Forelimb muscle (tissue), 1 donor: ENCODE data around the gene ADCK1. TPM values are rescaled to one million over a fixed set of nuclear protein-coding genes. Genes with fewer than 3 reads are reported as not detected.
"Not testable (repeated sequence)": the region's sequence is repeated elsewhere in the genome, so short reads cannot be mapped to it uniquely, and the experiment has no call there.

ENCODE experiments used
- DNase-seq: peaks from one replicate; pipeline ENCODE4 v3.0.0-alpha.2; 2013; ENCODE audit warnings: low read depth
- polyA plus RNA-seq: library from polyadenylated mRNA; unstranded; fragments of 120-200 nt; gene quantifications from one replicate; pipeline ENCODE4 v1.2.1, GENCODE V29; 2013; ENCODE audit not compliant: insufficient read length

Gene ADCK1
- polyA plus RNA-seq, 1 donor, result 7.2 TPM

DNA sequence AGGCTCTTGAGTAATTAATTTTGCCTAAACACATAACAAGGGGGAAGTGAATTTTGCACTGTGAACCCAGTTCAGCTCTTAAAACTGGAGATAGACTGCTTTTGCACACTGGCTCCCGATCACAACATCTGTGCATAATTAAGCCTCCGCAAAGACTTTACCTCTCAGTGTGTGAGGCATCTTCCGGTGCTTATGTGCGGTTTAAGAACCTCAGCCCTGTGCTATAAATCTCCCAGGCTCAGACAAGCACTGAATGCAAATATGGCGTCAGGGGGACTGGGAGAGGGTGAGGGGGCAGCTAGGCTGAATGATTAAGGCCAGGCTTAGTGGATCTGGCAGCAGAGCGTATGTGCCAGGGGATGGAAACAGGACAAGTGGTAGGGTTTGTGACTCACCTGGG lies 103.3 kb downstream of the ADCK1 start:
- no peak for DNase-seq

DNA sequence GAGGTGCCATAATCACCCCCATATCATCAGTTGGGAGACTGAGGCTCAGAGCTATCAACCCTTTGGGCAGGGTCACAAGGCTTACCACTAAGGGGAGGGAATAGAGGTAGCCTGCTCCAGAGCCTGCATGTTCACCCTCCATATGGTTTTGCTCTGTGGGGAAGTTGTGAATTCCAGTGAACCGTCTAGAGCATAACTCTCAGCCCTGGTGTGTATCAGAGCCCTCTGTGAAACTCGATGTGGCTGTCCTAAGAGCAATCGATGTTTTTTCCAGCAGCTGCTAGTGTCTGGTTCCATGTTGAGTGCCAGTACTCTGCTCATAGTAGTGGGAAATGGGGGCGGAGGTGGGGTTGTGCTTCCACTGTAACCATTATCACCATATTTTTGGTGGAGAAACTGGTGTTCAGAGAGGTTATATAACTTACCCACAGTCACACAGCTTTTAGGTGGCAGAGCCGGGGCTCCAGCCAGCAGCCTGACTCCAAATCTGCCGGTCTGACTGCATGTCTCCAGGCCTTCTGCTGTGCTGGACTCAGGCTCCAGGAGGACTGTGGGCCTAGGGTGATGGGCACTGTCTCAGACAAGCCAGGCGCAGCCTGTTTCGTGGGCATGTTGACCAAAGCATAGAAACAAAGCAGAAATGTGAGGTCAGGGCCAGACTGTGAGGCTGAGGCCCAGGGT lies 104.2 kb downstream of the ADCK1 start:
- DNase-seq, result no peak

DNA sequence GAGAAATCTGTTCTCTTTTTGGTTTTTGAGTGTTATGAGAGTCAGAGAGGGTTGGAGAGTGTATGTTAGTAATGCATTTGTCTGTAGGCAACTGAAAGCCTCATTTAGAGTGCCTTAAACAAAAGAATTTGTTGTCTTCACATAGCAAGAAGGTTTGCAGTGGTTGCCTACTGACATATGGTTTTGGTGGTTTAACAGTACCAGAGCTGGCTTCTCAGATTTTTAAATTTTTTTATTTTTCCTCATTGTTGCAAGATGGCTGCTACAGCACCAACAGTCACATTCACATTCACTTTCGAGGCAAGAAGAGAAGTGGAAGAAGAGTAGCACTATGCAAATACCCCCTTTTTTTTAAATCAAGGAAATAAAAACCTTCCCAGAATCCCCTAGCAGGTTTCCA lies 106.5 kb downstream of the ADCK1 start:
- no peak for DNase-seq

DNA sequence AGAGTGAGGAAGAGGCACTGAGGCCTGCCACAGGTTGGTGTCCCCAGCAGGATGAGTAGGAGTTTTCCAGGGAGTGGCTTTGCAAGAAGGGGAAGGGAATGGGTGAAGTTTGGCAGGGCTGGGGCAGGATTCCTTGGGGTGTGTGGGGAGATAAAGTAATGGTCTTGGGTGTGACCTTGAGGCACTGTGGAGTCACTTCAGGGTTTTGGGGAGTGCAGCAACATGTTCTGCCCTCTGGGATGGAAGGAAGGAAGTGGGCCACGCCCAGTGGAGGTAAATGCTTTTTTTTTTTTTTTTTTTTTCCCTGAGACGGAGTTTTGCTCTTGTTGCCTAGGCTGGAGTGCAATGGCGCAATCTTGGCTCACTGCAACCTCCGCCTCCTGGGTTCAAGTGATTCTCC lies 108.9 kb downstream of the ADCK1 start:
- DNase-seq, result no peak

DNA sequence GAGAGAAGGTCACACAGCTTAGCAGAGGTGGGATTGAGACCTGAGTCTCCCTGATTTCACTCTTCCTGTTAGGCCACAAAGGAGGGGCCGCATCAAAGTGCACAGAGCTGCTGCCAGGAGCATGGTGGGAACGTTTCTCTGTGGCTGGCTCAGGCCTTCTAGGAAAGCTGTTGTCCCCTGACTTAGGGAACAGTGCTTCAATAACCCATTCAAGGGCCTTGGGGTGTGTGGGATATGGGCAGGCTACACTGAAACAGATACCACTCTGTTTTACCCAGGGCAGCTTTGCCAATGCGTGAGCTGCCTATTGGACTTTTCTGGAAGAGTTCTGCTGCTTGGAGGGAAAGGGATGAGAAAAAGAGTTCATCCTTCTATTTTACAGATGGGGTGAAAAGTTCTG lies 110.0 kb downstream of the ADCK1 start:
- DNase-seq, result no peak

DNA sequence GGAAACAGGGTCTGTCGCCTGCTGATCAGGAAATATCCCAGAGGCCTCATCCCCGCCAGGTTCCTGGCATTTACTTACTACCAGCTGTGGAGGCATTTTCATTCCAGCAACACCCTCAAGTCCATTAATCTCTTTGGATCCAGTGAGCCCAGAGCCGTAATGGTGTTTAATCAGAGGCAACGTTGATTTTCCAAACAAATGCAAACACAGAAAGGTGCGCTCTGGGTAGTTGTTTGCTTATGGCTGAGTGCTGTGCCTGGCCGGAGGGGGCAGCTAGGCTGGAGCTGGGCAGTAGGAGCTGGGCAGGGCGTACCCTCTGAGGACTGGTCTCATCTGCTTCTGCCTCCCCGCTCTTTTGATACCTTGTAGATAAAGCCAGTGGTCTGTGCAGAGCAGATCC lies 110.6 kb downstream of the ADCK1 start:
- no peak for DNase-seq

DNA sequence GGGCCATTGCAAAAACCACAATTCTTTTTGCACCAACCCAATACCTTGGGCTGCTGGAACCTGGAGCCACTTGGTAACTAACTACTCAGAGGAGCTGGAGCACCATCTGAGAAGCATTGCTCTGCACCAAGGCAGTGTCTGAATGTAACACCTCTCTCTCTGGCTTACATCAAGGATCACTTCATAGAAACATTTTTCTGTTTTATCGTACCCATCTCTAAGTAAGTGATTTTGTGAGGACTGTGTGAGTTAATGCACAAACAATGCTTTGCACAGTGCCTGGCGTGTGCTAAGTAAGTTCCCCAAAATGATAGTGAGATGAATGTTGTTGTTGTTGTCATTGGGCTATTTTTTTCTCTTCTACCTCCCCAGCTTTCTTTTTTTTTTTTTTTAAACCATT lies 111.4 kb downstream of the ADCK1 start:
- DNase-seq, result no peak

DNA sequence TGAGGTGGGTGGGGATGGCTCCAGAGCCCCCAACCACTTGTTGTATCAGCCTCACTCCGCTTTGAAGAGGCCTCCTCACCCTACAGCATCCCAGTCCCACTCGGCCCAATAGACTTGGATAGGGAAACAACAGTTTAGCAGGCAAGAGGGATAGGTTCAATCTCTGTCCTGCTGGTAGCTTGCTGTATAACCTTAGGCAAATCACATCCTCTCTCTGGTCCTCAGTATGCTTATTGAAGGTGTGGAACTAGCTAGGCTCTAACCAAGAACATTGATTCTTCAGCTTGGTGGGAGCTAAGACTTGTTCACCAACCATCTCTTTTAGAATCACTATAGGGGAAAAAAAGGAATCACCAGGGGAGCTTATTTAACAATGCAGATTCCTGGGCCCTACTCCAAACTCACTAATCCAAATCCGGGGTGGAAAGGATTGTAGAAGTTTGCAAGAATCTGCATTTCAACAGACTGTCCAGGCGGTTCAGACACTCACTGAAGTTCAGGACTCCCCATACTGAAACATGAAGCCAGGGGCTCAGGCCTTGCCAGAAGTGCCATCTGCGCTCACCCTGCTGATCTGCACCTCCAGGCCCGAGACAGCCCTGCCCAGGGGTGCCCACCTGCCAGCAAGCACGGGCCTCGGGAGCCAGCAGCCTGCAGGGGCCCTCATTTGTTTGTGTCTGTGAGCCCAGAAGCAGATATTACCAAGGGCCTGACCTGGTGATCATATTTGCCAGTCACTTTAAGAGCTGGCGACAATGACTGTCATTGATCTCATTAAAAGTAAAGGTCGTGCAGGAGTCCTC lies 113.0 kb downstream of the ADCK1 start:
- DNase-seq, result no peak

DNA sequence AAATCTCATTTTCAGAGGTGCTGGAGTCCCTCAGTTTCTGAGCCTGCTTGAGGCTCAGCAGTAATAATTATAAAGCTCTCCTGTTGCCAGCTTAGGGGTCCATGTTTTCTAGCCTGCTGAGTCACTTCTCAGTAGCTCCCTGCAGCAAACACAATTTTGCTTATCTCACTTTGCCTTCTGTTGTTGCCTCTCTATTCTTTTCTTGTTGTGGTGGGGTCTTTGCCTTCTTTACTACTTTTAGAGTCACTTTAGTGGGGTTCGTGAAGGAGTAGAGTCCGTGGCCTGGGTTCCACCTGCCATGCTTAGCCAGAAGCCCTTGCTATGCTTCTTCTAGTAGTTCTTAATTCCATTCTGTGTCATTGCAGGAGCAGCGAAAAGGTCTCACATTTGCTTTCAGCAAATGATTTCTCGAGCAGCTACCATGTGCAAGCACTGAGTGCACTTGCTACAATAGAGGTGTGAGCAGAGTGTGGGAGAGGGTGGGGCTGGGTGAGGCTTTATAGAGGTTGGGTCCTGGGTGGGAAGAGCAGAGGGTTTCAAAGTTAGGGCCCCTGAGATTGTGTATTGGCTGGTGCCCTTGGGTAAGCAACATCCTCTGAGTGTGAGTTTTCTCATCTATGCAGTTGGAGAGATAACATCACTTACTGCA lies 114.3 kb downstream of the ADCK1 start:
- no peak for DNase-seq

DNA sequence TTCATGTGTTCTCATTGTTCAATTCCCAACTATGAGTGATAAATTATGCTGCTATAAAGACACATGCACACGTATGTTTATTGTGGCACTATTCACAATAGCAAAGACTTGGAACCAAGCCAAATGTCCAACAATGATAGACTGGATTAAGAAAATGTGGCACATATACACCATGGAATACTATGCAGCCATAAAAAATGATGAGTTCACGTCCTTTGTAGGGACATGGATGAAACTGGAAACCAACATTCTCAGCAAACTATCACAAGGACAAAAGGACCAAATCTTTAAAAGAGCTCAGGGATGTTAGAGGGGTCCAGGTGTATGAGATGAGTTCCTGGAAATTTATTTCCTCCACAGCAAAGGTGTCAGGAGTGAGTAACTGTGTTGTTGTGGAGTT lies 115.5 kb downstream of the ADCK1 start:
- DNase-seq, result not testable (repeated sequence)

DNA sequence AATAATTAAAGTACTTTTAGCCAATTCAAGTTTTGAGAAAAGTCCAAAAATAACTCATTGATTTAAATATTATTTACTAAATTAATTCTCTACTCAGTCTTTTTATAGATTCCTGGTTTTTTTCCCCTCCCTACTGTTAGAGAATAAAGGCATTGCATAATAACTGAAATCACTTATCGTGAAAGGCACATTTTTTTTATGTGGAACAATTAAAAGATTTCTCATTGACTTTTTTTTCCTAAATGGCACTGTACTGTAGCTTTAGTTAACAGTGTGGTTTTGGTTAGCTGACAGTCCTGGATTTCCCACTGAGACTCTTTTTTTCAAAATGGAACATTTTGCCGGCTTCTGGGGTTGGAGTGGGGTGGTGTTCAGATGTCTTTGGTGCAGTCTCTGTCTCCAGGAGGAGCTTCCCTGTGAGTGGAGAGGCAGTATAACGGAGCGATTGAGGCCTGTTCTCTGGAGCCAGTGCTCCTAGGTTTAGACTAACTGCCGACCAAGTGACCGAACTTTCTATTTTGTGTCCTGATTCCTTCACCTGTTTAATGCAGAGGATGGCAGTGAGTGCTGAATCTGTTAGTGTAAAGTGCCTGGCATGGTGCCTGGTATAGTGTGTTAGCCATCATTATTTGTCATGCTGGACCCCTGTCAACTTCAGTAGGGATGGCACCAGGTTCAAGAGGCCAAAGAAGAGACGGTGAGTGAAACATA lies 117.7 kb downstream of the ADCK1 start:
- DNase-seq, result no peak

DNA sequence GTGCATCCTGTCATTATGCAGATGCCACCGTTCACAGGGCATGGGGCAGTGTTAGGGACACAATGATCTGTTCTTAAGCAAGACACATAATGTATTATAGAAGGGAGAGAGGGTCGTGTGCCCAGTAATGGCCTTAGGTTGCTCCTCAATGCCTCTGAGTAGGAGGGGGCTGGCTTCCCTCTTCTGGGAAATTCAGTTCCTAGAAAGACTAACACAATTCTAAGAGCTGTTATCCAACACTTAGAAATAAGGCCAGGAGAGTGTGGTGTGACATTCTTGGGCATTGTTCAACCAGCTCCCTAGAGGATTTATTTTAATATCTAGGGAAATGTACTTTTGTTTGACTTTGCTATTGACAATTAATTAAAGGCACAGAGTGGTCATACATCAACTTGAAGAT lies 118.5 kb downstream of the ADCK1 start:
- DNase-seq, result no peak

DNA sequence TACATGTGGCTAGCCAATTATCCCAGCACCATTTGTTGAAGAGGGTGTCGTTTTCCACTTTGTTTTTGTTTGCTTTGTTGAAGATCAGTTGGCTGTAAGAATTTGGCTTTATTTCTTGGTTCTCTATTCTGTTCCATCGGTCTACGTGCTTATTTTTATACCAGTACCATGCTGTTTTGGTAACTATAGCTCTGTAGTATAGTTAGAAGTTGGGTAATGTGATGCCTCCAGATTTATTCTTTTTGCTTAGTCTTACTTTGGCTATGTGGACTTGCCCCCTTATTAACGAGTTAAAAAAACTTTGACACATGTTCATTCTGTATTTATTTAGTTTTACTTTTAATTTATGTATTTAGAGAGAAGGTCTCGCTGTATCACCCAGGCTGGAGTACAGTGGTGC lies 120.4 kb downstream of the ADCK1 start:
- no peak for DNase-seq

DNA sequence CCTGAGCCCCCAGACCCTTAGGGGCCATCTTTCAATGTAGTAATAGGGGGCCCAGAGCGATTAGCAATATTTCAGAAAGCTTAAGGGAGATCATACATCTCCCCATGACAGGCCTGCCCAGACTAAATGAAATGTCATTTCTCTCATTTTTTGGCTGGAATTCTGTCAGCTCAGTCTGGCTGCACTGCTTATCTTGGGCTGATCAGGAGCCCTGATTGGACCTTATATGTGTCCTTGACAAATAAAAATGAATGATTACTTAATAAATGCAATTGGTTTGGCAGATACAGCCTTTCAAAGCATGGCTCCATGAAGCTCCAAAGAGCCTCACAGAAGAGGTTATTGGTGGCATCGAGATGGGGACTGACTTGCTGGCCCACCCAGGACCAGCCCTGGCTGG lies 121.9 kb downstream of the ADCK1 start:
- no peak for DNase-seq

DNA sequence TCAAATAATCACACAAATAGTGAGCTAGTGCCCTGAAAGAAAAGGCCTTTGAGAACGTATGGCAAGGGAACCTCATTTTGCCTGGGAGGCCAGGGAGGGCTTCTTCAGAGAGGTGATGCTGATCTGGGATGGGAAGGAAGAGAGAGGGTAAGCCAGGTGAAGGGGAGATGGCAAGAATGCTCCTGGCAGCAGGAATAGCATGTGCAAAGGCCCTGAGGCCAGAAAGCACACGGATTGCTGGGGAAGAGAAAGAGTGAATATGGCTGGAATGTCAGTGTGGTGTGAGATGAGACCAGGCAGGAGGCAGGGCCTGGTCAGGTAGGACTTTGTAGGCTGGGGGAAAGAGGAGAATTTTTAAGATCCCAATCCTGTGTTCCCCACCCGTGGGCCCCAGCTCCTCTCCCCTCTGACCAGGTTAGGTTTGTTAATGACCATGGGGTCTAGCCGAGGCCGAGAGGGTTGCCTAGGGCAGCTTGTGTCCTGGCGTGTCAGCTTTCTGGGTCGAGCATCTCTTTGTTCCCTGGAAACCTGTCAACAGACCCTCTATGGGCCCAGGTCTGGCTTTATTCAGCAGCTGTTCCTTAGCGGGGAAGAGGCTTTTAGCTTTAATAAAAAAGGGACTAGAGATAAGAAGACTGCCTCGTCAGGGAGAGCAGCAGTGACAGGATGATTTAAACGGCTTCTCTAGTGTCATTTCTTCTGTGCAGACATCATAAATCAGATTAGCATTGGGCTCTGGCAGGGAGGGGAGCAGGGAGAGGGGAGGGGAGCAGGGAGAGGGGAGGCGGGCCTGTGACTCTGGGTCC lies 123.4 kb downstream of the ADCK1 start:
- DNase-seq, result no peak

DNA sequence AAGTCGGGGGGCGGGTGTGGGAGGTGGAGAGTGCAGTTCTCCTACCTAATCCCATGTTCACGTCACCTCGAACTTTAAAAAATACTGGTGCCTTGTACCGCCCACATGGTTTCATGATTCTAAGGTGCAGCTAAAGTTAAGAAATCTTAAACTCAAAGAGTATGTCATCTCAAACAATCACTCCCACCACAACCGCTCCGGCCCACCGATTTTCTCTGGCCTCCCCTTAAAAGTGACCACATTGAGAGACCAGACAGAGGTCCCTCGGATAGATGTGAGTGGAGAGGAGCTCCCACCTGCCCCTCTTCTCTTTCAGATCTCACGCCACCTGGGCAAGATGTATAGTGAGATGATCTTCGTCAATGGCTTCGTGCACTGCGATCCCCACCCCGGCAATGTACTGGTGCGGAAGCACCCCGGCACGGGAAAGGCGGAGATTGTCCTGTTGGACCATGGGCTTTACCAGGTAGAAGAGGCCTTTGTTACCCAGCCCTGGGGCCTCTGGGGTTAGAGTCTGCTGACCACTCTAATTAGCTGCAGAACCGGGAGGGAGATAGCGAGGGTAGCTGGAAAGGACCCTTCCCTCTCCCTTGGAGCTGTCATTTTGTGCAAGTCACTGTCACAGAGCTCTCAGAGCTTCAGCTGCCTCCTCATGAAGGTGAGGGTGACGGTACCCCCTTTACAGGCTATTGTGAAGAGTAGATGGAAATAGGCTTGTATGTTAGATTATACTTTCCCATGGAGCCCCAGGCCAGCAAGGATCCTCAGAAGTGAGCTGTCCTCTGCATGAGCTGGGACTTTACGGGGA lies 124.4 kb downstream of the ADCK1 start:
- DNase-seq, result no peak

DNA sequence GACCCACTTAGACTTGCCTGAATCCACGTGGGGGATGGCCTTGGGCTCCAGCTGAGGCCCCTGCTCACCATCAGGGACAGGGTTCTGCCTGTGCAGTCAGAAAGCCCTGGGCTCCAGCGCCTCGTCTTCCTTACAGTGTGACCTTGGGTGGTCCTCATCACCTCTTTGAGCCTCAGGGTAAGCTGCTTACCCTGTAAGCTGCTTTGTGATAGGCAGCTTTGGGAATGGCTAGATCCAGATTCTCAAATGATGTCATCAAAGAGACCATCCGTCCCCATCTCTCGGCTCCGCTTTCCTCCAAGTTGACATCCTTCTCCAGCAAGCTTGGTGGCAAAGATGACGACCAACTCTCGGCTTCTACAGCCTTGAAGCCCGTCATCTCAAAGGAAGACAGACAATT lies 127.0 kb downstream of the ADCK1 start:
- DNase-seq, result no peak

DNA sequence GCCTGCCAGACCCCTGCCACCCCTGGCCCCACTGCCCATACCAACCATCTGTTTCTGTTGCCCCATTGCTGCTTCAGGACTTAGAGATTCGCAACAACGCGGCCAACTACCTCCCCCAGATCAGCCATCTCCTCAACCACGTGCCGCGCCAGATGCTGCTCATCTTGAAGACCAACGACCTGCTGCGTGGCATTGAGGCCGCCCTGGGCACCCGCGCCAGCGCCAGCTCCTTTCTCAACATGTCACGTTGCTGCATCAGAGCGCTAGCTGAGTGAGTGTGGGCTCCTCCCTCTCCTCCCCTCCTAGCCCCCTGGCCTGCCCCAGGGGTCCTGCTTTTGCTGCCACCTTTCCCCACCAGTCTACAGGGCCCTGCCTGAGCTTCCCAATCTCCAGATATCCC lies 131.5 kb downstream of the ADCK1 start:
- DNase-seq, result no peak

DNA sequence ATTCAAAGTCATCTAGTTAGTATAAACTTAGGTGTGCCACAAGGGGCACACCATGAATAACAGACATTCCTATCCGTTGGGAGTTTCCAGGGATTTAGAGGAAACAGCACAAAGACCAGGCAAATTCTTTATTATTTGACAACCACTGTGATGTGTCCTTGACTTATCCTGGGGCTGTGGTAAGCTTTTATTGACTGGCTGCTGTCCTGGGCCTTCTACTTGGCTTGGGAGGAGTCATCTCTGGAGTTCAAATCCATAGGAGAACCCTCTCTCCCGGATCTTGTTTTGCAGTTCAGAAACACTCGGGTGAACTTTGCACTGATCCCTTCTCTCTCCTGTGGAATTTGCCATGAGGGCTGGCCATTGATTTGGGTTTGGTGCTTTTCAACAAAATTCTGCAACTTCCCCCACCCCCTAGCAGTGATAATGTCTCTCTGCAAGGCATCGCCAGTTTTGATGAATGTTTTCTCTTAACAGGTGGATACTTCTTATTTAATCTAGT lies 136.3 kb downstream of the ADCK1 start:
- DNase-seq, result no peak

DNA sequence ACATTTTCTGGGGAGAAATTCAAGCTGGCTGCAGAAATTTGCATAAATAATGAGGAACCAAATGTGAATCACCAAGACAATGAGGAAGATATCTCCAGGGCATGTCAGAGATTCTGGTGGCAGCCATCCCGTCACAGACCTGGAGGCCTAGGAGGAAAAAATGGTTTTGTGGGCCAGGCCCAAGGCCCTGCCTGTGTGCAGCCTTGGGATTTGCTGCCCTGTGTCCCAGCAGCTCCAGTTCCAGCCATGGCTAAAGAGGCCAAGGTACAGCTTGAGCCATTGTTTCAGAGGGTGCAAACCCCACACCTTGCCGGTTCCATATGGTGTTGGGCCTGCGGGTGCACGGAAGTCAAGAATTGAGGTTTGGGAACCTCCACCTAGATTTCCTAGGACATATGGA lies 147.5 kb downstream of the ADCK1 start:
- DNase-seq, result no peak
